CD4-positive, alpha-beta memory T cell (primary cell): ENCODE data around the gene NF1. TPM values are rescaled to one million over a fixed set of nuclear protein-coding genes. Genes with fewer than 3 reads are reported as not detected.

ENCODE experiments used
- CTCF ChIA-PET: fragments of 350-600 bp; sonication (Branson Sonifier 250); formaldehyde crosslinking; loops from one replicate; lab custom pipeline; 2021; ENCODE audit warnings: inconsistent platforms; ENCODE audit not compliant: partially characterized antibody; lab: Charles Lee
- POLR2A ChIA-PET: fragments of 350-600 bp; sonication (Branson Sonifier 250); formaldehyde crosslinking; loops from one replicate; lab custom pipeline; 2021; ENCODE audit not compliant: partially characterized antibody; lab: Charles Lee
- DNase-seq, 5 donors: peaks; one replicate each; pipeline versions ENCODE4 v3.0.0 to v3.0.0-alpha.2; 2020 to 2022; ENCODE audit warnings: mixed read lengths in 1 of 5
- H3K27ac ChIP-seq: one replicate; pipeline ENCODE4 v1.7.0; 2013; ENCODE audit warnings: low read depth, low read length
- H3K27me3 ChIP-seq: 2 replicates; pipeline ENCODE4 v1.7.0; 2013; ENCODE audit warnings: mild to moderate bottlenecking, low read length, moderate library complexity; ENCODE audit not compliant: insufficient read depth
- H3K36me3 ChIP-seq: 2 replicates; pipeline ENCODE4 v1.7.0; 2013; ENCODE audit warnings: mild to moderate bottlenecking, low read length, moderate library complexity; ENCODE audit not compliant: insufficient read depth
- H3K4me1 ChIP-seq: 2 replicates; pipeline ENCODE4 v1.7.0; 2013; ENCODE audit warnings: mild to moderate bottlenecking, low read length, moderate library complexity; ENCODE audit not compliant: insufficient read depth
- H3K4me3 ChIP-seq, 2 donors: one replicate each; pipeline ENCODE4 v1.7.0; 2013; ENCODE audit warnings: low read length in 2 of 2, mild to moderate bottlenecking in 1 of 2
- H3K9me3 ChIP-seq, 2 donors: one replicate each; pipeline ENCODE4 v1.7.0; 2013; ENCODE audit warnings: low read length in 2 of 2, control low read depth in 1 of 2; ENCODE audit not compliant: control insufficient read depth in 1 of 2
- H3K27ac Mint-ChIP-seq, 7 donors: one replicate each; pipeline ENCODE4 v1.8.0; 2020 to 2021; ENCODE audit warnings: mixed read lengths in 7 of 7, mild to moderate bottlenecking in 6 of 7, inconsistent platforms in 3 of 7, moderate library complexity in 3 of 7
- H3K27me3 Mint-ChIP-seq, 2 donors: one replicate each; pipeline ENCODE4 v1.8.0; 2020 to 2021; ENCODE audit warnings: mixed read lengths in 2 of 2
- H3K36me3 Mint-ChIP-seq, 2 donors: one replicate each; pipeline ENCODE4 v1.8.0; 2020 to 2021; ENCODE audit warnings: mixed read lengths in 2 of 2, inconsistent platforms in 1 of 2, mild to moderate bottlenecking in 1 of 2
- H3K4me1 Mint-ChIP-seq, 4 donors: one replicate each; pipeline ENCODE4 v1.8.0; 2020 to 2021; ENCODE audit warnings: mixed read lengths in 4 of 4, mild to moderate bottlenecking in 1 of 4
- H3K4me3 Mint-ChIP-seq, 8 donors: one replicate each; pipeline ENCODE4 v1.8.0; 2020 to 2021; ENCODE audit warnings: mixed read lengths in 8 of 8, mild to moderate bottlenecking in 7 of 8, moderate library complexity in 6 of 8, inconsistent platforms in 3 of 8
- H3K9me3 Mint-ChIP-seq, 8 donors: one replicate each; pipeline ENCODE4 v1.8.0; 2020 to 2021; ENCODE audit warnings: mixed read lengths in 8 of 8, mild to moderate bottlenecking in 5 of 8, inconsistent platforms in 3 of 8, moderate library complexity in 1 of 8
- intact Hi-C: fragments of 100-400 bp; cut with micrococcal nuclease; formaldehyde crosslinking; loops from one replicate; pipeline ENCODE4 v1.15.1; 2023
- polyA plus RNA-seq, 2 donors: library from polyadenylated mRNA; unstranded; fragments of 300-500 nt; fragmentation: Illumina TruSeq; gene quantifications; one replicate each; pipeline ENCODE4 v1.2.3, GENCODE V29; 2021
- total RNA-seq, 2 experiments: library from RNA; stranded (reverse); gene quantifications; one replicate each; pipeline ENCODE4 v1.2.3, GENCODE V29; 2021

The NF1 gene
- total and polyA plus RNA-seq, 4 experiments from 2014 or later, result 5.5 to 52.4 (median 27.9) TPM

GRCh38 chr17:31053071-31053470 is 41.7 kb upstream of the NF1 start:
- POLR2A ChIA-PET, result no interaction called here
- peaks cover 0 to 11% of the 10 kb centered on the region in 2 donors for H3K36me3 Mint-ChIP-seq
- CTCF ChIA-PET, result interaction anchor here (1.3 kb wide), 1 partner anchor 15 kb away, joined by 3 read pairs; no protein-coding TSS in a partner anchor
- H3K27me3 ChIP-seq, result no peaks in the 10 kb centered on the region
- no peak overlapping the region for H3K4me3 Mint-ChIP-seq
- H3K36me3 ChIP-seq, result no peaks in the 10 kb centered on the region
- intact Hi-C loops, result no loop called here
- no peak for DNase-seq
- H3K4me1 ChIP-seq, result no peaks in the 10 kb centered on the region
- H3K27ac ChIP-seq, result no peak overlapping the region
- peaks cover 7 to 13% (median 10%) of the 10 kb centered on the region in 4 donors for H3K4me1 Mint-ChIP-seq
- no peaks in the 10 kb centered on the region for H3K9me3 ChIP-seq
- H3K27me3 Mint-ChIP-seq, result no peaks in the 10 kb centered on the region
- H3K27ac Mint-ChIP-seq, result no peak overlapping the region
- H3K9me3 Mint-ChIP-seq, result no peaks in the 10 kb centered on the region
- no peak overlapping the region for H3K4me3 ChIP-seq

- Mint-ChIP-seq H3K4me1 (peaks cover 7 to 13% (median 10%) of the 10 kb centered on the region in 4 donors), H3K27ac (peak overlapping the region in 1 of 7 donors; percentile 52), H3K36me3 (peaks cover 0 to 11% of the 10 kb centered on the region in 2 donors), H3K9me3 (no peaks in the 10 kb centered on the region), H3K4me3 (no peak overlapping the region), H3K27me3 (no peaks in the 10 kb centered on the region)
- Histone ChIP-seq H3K4me1 (no peaks in the 10 kb centered on the region), H3K36me3 (no peaks in the 10 kb centered on the region), H3K27ac (no peak overlapping the region), H3K27me3 (no peaks in the 10 kb centered on the region), H3K4me3 (no peak overlapping the region), H3K9me3 (no peaks in the 10 kb centered on the region)
- no peak for DNase-seq
- intact Hi-C loops, result no loop called here
- POLR2A ChIA-PET, result no interaction called here
- CTCF ChIA-PET, result no interaction called here
These were observed 40.0 kb upstream of the NF1 start for GRCh38 chr17:31054761-31055160.

DNA sequence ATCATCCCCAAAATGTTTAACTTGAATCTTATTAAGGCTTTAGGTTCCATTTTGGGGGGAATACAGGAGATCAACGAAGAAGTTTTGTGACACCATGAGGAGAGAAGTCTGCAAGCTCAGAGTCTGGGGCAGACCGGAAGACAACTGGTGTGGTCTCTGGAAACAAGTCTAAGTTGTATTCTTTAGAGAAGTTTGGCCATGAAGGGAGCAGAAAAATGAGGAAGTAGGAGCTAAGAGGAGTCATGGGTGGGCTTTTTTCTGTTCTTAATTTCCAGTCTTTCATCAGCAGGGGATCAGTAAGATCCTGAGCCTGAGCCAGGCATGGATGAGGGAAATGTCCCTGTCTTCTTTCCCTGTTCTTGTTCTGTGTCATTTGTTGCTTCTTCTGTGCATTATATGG is 35.8 kb upstream of the NF1 start:
- Histone ChIP-seq H3K9me3 (no peaks in the 10 kb centered on the region), H3K27ac (no peak overlapping the region), H3K27me3 (no peaks in the 10 kb centered on the region), H3K36me3 (no peaks in the 10 kb centered on the region), H3K4me3 (no peak overlapping the region), H3K4me1 (no peaks in the 10 kb centered on the region)
- CTCF ChIA-PET, result no interaction called here
- Mint-ChIP-seq H3K36me3 (no peaks in the 10 kb centered on the region), H3K4me3 (no peak overlapping the region), H3K27ac (no peak overlapping the region), H3K27me3 (no peaks in the 10 kb centered on the region), H3K9me3 (no peaks in the 10 kb centered on the region), H3K4me1 (no peaks in the 10 kb centered on the region)
- no peak for DNase-seq
- POLR2A ChIA-PET, result no interaction called here
- intact Hi-C loops, result no loop called here

DNA sequence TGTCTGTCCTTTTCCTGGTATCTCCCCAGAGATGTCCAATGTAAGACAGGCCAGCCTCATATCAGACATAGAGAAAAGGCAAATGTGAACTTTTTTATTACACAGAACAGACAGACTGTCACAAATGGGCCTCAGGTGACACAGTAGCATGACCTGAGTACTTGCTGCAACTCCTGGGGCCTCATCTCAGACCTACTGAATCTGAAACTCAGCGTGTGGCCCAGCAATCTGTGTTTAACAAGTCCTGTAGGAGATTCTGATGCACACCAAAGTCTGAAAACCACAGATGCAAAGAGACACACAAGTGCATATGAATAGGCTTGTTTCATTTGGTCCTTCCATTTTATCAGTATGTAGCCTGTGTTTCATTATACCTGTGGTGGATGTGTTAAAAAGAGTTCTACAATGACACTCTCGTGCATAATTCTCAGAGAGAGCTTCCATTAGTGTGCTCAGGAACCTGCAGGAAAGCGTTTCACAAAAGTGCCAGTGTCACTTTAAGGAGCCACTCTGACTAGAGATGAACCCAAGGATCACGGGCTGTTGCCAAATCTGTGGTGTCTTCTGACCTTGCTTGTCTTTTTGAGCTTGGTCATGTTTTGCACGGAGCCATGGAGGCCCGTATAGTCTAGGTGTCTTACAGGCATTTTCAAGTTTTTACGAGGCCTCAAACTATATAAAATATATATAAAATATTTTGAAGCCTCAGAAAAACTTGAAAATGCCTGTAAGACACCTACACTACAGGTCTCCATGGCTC is 33.8 kb upstream of the NF1 start:
- Histone ChIP-seq H3K27me3 (no peaks in the 10 kb centered on the region), H3K36me3 (no peaks in the 10 kb centered on the region), H3K9me3 (no peaks in the 10 kb centered on the region), H3K4me1 (no peaks in the 10 kb centered on the region), H3K4me3 (no peak overlapping the region), H3K27ac (no peak overlapping the region)
- ChIA-PET POLR2A (no interaction called here), CTCF (no interaction called here)
- Mint-ChIP-seq H3K9me3 (no peaks in the 10 kb centered on the region), H3K4me1 (no peaks in the 10 kb centered on the region), H3K27me3 (no peaks in the 10 kb centered on the region), H3K4me3 (no peak overlapping the region), H3K27ac (peak overlapping the region in 1 of 7 donors; percentile 32), H3K36me3 (no peaks in the 10 kb centered on the region)
- no peak for DNase-seq
- intact Hi-C loops, result no loop called here

- Mint-ChIP-seq H3K27ac (peak overlapping the region in 1 of 7 donors; percentile 6), H3K4me1 (no peaks in the 10 kb centered on the region), H3K27me3 (no peaks in the 10 kb centered on the region), H3K36me3 (no peaks in the 10 kb centered on the region), H3K4me3 (no peak overlapping the region), H3K9me3 (no peaks in the 10 kb centered on the region)
- Histone ChIP-seq H3K4me1 (no peaks in the 10 kb centered on the region), H3K9me3 (no peaks in the 10 kb centered on the region), H3K27ac (no peak overlapping the region), H3K27me3 (no peaks in the 10 kb centered on the region), H3K4me3 (no peak overlapping the region), H3K36me3 (no peaks in the 10 kb centered on the region)
- CTCF ChIA-PET, result no interaction called here
- intact Hi-C loops, result no loop called here
- peak in 1 of 5 donors; percentile 3 for DNase-seq
- POLR2A ChIA-PET, result interaction anchor here (0.7 kb wide), 1 partner anchor 53 kb away, joined by 3 read pairs; no protein-coding TSS in a partner anchor
These were observed 33.1 kb upstream of the NF1 start for GRCh38 chr17:31061678-31062077.

GRCh38 chr17:31062346-31062745 is 32.4 kb upstream of the NF1 start:
- no peaks in the 10 kb centered on the region for H3K4me1 Mint-ChIP-seq
- ChIA-PET POLR2A (interaction anchor here (0.7 kb wide), 1 partner anchor 54 kb away, joined by 3 read pairs; no protein-coding TSS in a partner anchor), CTCF (no interaction called here)
- no peaks in the 10 kb centered on the region for H3K4me1 ChIP-seq
- H3K27ac Mint-ChIP-seq, result no peak overlapping the region
- no peak overlapping the region for H3K27ac ChIP-seq
- H3K36me3 Mint-ChIP-seq, result no peaks in the 10 kb centered on the region
- no peaks in the 10 kb centered on the region for H3K36me3 ChIP-seq
- no peak overlapping the region for H3K4me3 Mint-ChIP-seq
- no peaks in the 10 kb centered on the region for H3K27me3 Mint-ChIP-seq
- H3K9me3 ChIP-seq, result no peaks in the 10 kb centered on the region
- DNase-seq, result no peak
- no peaks in the 10 kb centered on the region for H3K27me3 ChIP-seq
- intact Hi-C loops, result no loop called here
- no peak overlapping the region for H3K4me3 ChIP-seq
- H3K9me3 Mint-ChIP-seq, result no peaks in the 10 kb centered on the region

DNA sequence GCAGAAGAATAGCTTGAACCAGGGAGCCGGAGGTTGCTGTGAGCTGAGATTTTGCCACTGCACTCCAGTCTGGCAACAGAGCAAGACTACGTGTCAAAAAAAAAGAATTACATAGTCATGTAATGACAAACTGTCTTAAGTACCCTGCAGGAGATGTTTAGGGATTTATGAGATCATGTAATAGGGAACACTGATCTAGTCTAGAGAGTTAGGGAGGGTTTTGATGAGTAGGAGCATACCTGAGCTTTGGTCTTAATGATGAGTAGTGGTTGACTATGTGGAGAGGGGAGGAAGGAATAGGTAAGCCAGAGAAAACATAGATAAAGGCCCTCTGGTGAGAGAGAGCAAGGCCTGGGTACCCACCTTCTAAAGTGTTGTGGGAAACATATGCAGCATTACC is 30.1 kb upstream of the NF1 start:
- H3K4me3 Mint-ChIP-seq, result no peak overlapping the region
- H3K9me3 Mint-ChIP-seq, result no peaks in the 10 kb centered on the region
- H3K27ac Mint-ChIP-seq, result no peak overlapping the region
- Histone ChIP-seq H3K9me3 (no peaks in the 10 kb centered on the region), H3K4me3 (no peak overlapping the region), H3K4me1 (no peaks in the 10 kb centered on the region), H3K27me3 (no peaks in the 10 kb centered on the region), H3K27ac (no peak overlapping the region), H3K36me3 (no peaks in the 10 kb centered on the region)
- intact Hi-C loops, result no loop called here
- DNase-seq, result no peak
- ChIA-PET CTCF (interaction anchor here (0.8 kb wide), 1 partner anchor 36 kb away, joined by 3 read pairs; no protein-coding TSS in a partner anchor), POLR2A (interaction anchor here (1.2 kb wide), 1 partner anchor 31 kb away, joined by 3 read pairs; no protein-coding TSS in a partner anchor)
- no peaks in the 10 kb centered on the region for H3K36me3 Mint-ChIP-seq
- no peaks in the 10 kb centered on the region for H3K4me1 Mint-ChIP-seq
- no peaks in the 10 kb centered on the region for H3K27me3 Mint-ChIP-seq
